ENCODE data around the gene SEC14L1.

DNA sequence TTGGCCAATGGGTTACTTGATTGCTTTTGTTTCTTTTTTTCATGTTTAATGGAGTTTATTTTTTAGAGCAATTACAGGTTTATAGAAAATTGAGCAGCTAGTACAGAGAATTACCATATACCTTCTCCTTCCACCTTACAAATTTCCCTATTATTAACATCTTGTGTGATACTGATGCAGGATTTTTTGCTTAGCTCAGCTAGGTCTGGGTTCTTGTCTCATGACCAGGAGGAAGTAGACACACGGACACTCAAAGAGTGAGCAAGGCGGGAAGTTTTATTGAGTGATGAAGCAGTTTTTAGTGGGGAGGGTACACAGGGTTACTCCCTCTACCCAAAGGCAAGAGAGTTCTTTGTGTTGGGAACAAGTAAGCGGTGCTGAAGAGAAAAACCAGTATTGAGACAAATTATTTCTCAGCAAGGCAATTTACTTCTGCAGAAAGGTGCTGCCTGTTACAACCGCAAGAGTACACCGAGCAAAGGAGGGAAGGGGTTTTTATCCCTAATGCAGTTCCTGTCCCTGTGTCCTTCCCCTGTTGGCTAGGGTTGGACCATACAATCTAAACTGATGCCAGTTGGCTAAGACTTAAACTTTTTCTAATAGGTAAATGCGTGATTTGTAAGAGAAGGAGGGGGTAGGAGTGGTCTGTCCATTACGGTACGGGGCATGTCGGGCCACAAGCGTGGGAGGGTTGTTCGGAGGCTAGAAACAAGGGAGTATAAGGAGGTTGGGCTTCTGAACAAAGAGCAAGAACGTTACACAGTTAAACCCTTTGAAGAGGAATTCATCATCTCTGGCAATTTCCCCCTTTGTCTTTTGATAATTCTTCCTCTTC, 26.9 kb downstream of the SEC14L1 start:
- TF ChIP-seq POLR2A (IDR thresholded peaks at IDR 0.05) (no peak), EP300 (IDR thresholded peaks at IDR 0.05) (no peak)
- TF ChIP-seq, protein P1, sequence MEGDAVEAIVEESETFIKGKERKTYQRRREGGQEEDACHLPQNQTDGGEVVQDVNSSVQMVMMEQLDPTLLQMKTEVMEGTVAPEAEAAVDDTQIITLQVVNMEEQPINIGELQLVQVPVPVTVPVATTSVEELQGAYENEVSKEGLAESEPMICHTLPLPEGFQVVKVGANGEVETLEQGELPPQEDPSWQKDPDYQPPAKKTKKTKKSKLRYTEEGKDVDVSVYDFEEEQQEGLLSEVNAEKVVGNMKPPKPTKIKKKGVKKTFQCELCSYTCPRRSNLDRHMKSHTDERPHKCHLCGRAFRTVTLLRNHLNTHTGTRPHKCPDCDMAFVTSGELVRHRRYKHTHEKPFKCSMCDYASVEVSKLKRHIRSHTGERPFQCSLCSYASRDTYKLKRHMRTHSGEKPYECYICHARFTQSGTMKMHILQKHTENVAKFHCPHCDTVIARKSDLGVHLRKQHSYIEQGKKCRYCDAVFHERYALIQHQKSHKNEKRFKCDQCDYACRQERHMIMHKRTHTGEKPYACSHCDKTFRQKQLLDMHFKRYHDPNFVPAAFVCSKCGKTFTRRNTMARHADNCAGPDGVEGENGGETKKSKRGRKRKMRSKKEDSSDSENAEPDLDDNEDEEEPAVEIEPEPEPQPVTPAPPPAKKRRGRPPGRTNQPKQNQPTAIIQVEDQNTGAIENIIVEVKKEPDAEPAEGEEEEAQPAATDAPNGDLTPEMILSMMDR (IDR thresholded peaks at IDR 0.05) = no peak
